Measurements from ENCODE around the gene RBBP4. TPM values are rescaled to one million over a fixed set of nuclear protein-coding genes. Genes with fewer than 3 reads are reported as not detected.
A peak's percentile ranks its signal among the peaks of the same experiment; 100 is the strongest.

RBBP4 gene
- total RNA-seq, 1 donor from 2014 or later = 45.4 TPM

- H3K4me1 ChIP-seq = peaks cover 0 to 4% of the 10 kb centered on the region in 2 donors
- no peaks in the 10 kb centered on the region for H3K27me3 ChIP-seq
- TF ChIP-seq CTCF (IDR thresholded peaks at IDR 0.05) = no peak
- H3K4me3 ChIP-seq = no peak overlapping the region
- peak in 1 of 2 donors; percentile 33 for DNase-seq (ENCODE audit: low spot score in 2 of 2)
- intact Hi-C loops (cut with DNase I) = no loop called here
- peak overlapping the region in 1 of 2 donors; percentile 48 for H3K27ac ChIP-seq
- peaks cover 56 to 68% of the 10 kb centered on the region in 2 donors for H3K36me3 ChIP-seq
- no peaks in the 10 kb centered on the region for H3K9me3 ChIP-seq
Observed at GRCh38 chr1:32681509-32681908, 30.5 kb downstream of the RBBP4 start.

GRCh38 chr1:32681999-32682398, 31.0 kb downstream of the RBBP4 start:
- no peak for DNase-seq (ENCODE audit: low spot score in 2 of 2)
- Histone ChIP-seq H3K4me3 (no peak overlapping the region), H3K27me3 (no peaks in the 10 kb centered on the region), H3K4me1 (peaks cover 0 to 4% of the 10 kb centered on the region in 2 donors), H3K27ac (peak overlapping the region in 1 of 2 donors; percentile 48), H3K9me3 (no peaks in the 10 kb centered on the region), H3K36me3 (peaks cover 57 to 68% of the 10 kb centered on the region in 2 donors)
- no peak for TF ChIP-seq CTCF (IDR thresholded peaks at IDR 0.05)
- intact Hi-C loops (cut with DNase I) = no loop called here

- Histone ChIP-seq H3K36me3 (peaks cover 58 to 65% of the 10 kb centered on the region in 2 donors), H3K4me3 (no peak overlapping the region), H3K27ac (peak overlapping the region; percentile 32 to 39), H3K9me3 (no peaks in the 10 kb centered on the region), H3K27me3 (no peaks in the 10 kb centered on the region), H3K4me1 (peaks cover 0 to 4% of the 10 kb centered on the region in 2 donors)
- no peak for TF ChIP-seq CTCF (IDR thresholded peaks at IDR 0.05)
- intact Hi-C loops (cut with DNase I) = no loop called here
- DNase-seq (ENCODE audit: low spot score in 2 of 2) = no peak
Observed at GRCh38 chr1:32683397-32683796, 32.4 kb downstream of the RBBP4 start.

GRCh38 chr1:32684167-32684811, 33.3 kb downstream of the RBBP4 start:
- H3K4me1 ChIP-seq = peaks cover 0 to 4% of the 10 kb centered on the region in 2 donors
- intact Hi-C loops (cut with DNase I) = no loop called here
- TF ChIP-seq CTCF (IDR thresholded peaks at IDR 0.05) = no peak
- peak in 1 of 2 donors; percentile 56 for DNase-seq (ENCODE audit: low spot score in 2 of 2)
- H3K9me3 ChIP-seq = no peaks in the 10 kb centered on the region
- no peaks in the 10 kb centered on the region for H3K27me3 ChIP-seq
- no peak overlapping the region for H3K4me3 ChIP-seq
- H3K36me3 ChIP-seq = peaks cover 60 to 65% of the 10 kb centered on the region in 2 donors
- peak overlapping the region; percentile 32 to 39 for H3K27ac ChIP-seq

GRCh38 chr1:32685498-32685897, 34.5 kb downstream of the RBBP4 start:
- no peak for TF ChIP-seq CTCF (IDR thresholded peaks at IDR 0.05)
- DNase-seq (ENCODE audit: low spot score in 2 of 2) = peak in 1 of 2 donors; percentile 12
- H3K9me3 ChIP-seq = no peaks in the 10 kb centered on the region
- H3K4me3 ChIP-seq = no peak overlapping the region
- no peak overlapping the region for H3K27ac ChIP-seq
- H3K36me3 ChIP-seq = peaks cover 53 to 76% of the 10 kb centered on the region in 2 donors
- no peaks in the 10 kb centered on the region for H3K27me3 ChIP-seq
- H3K4me1 ChIP-seq = peaks cover 0 to 4% of the 10 kb centered on the region in 2 donors
- intact Hi-C loops (cut with DNase I) = no loop called here

Data from ascending aorta (tissue), 2 donors.